HEK293 (cell line): ENCODE data around the gene ZNF26.
A peak's percentile ranks its signal among the peaks of the same experiment; 100 is the strongest.

Experiments
- CTCF ChIA-PET: fragments of 350-600 bp; formaldehyde crosslinking; extraction: SDS; loops from one replicate; lab custom pipeline; 2021; ENCODE audit warnings: antibody characterized with exemption; lab: Yijun Ruan, JAX
- POLR2A ChIA-PET: fragments of 300-600 bp; formaldehyde crosslinking; extraction: SDS; loops from one replicate; lab custom pipeline; 2020; ENCODE audit warnings: antibody characterized with exemption, inconsistent platforms; lab: Yijun Ruan, JAX
- H3K27ac ChIP-seq: fragments of 200-500 bp; sonication (Bioruptor generic); 2 replicates; pipeline ENCODE4 v1.5.1; 2014; ENCODE audit warnings: low read depth, low read length, control low read depth, inconsistent platforms; ENCODE audit errors: extremely low read depth
- H3K36me3 ChIP-seq, 2 experiments: fragments of 200-500 bp in 1 of 2; sonication (Bioruptor generic) in 1 of 2; 1 replicate in 1 of 2; 2 replicates in 1 of 2; pipeline ENCODE4 v1.5.1; 2014 to 2017; ENCODE audit warnings: inconsistent platforms in 2 of 2, low read length in 2 of 2; ENCODE audit not compliant: control insufficient read depth in 2 of 2, insufficient read depth in 1 of 2
- H3K4me1 ChIP-seq: fragments of 200-500 bp; sonication (Bioruptor generic); 2 replicates; pipeline ENCODE4 v1.5.1; 2014; ENCODE audit warnings: mild to moderate bottlenecking, low read length, inconsistent platforms; ENCODE audit not compliant: control insufficient read depth, insufficient read depth
- H3K4me3 ChIP-seq: 2 replicates; pipeline ENCODE4 v1.5.1; 2011; ENCODE audit warnings: low read depth, mild to moderate bottlenecking, control low read depth, low read length, moderate library complexity
- H3K9me3 ChIP-seq: fragments of 200-500 bp; sonication (Bioruptor generic); 2 replicates; pipeline ENCODE4 v1.5.1; 2014; ENCODE audit warnings: low read depth, low read length, inconsistent platforms; ENCODE audit not compliant: control insufficient read depth, insufficient read depth
- SCRT1 ChIP-seq: fragments of 450-650 bp; formaldehyde crosslinking; IDR thresholded peaks from 2 replicates; pipeline ENCODE4 v1.5.1; 2016; ENCODE audit warnings: missing biosample characterization, missing genetic modification characterization, borderline replicate concordance
- ZFP69B ChIP-seq: fragments of 450-650 bp; formaldehyde crosslinking; IDR thresholded peaks from 2 replicates; pipeline ENCODE4 v1.5.1; 2016; ENCODE audit warnings: missing biosample characterization, missing genetic modification characterization
- ZNF121 ChIP-seq: fragments of 450-650 bp; formaldehyde crosslinking; IDR thresholded peaks from 2 replicates; pipeline ENCODE4 v1.5.1; 2016; ENCODE audit warnings: missing biosample characterization, missing genetic modification characterization
- ZNF335 ChIP-seq: fragments of 450-650 bp; formaldehyde crosslinking; conservative IDR thresholded peaks from 2 replicates; pipeline ENCODE4 v1.5.1; 2016; ENCODE audit warnings: missing biosample characterization, missing genetic modification characterization
- ZNF362 ChIP-seq: fragments of 450-650 bp; formaldehyde crosslinking; IDR thresholded peaks from 2 replicates; pipeline ENCODE4 v1.5.1; 2016; ENCODE audit warnings: missing biosample characterization, missing genetic modification characterization
- ZNF394 ChIP-seq: fragments of 450-650 bp; formaldehyde crosslinking; IDR thresholded peaks from 2 replicates; pipeline ENCODE4 v1.5.1; 2016; ENCODE audit warnings: missing biosample characterization, missing genetic modification characterization, mild to moderate bottlenecking, moderate library complexity, borderline replicate concordance
- ZNF426 ChIP-seq: fragments of 450-650 bp; formaldehyde crosslinking; IDR thresholded peaks from 2 replicates; pipeline ENCODE4 v1.5.1; 2017; ENCODE audit warnings: missing biosample characterization, missing genetic modification characterization, mild to moderate bottlenecking, inconsistent platforms, moderate library complexity
- ZNF555 ChIP-seq: fragments of 450-650 bp; formaldehyde crosslinking; conservative IDR thresholded peaks from 2 replicates; pipeline ENCODE4 v1.5.1; 2017; ENCODE audit warnings: missing biosample characterization, mild to moderate bottlenecking, missing genetic modification characterization, inconsistent platforms
- ZNF664 ChIP-seq: fragments of 450-650 bp; formaldehyde crosslinking; IDR thresholded peaks from 2 replicates; pipeline ENCODE4 v1.5.1; 2016; ENCODE audit warnings: missing biosample characterization, missing genetic modification characterization
- TF ChIP-seq, protein P1 (sequence below): sonication (generic); formaldehyde crosslinking; IDR thresholded peaks from 2 replicates; pipeline ENCODE4 v1.8.1; 2022; ENCODE audit warnings: mild to moderate bottlenecking, moderate library complexity, missing genetic modification reagents
- TF ChIP-seq, protein P2 (sequence below): fragments of 450-650 bp; IDR thresholded peaks from 2 replicates; pipeline ENCODE4 v1.5.1; 2018; ENCODE audit warnings: missing biosample characterization, mild to moderate bottlenecking, missing genetic modification characterization
- TF ChIP-seq, protein P3 (sequence below): fragments of 450-650 bp; formaldehyde crosslinking; IDR thresholded peaks from 2 replicates; pipeline ENCODE4 v1.5.1; 2016; ENCODE audit warnings: missing biosample characterization, missing genetic modification characterization

The ZNF26 gene

GRCh38 chr12:133037207-133038005 lies 51.2 kb downstream of the ZNF26 start, which contains the start of gene ZNF84 (continued):
- no peak for TF ChIP-seq ZNF362 (tag by site-specific recombination)
- TF ChIP-seq ZNF664 (tag by site-specific recombination), result no peak
- TF ChIP-seq SCRT1 (tag by site-specific recombination), result no peak
- TF ChIP-seq, protein P1, sequence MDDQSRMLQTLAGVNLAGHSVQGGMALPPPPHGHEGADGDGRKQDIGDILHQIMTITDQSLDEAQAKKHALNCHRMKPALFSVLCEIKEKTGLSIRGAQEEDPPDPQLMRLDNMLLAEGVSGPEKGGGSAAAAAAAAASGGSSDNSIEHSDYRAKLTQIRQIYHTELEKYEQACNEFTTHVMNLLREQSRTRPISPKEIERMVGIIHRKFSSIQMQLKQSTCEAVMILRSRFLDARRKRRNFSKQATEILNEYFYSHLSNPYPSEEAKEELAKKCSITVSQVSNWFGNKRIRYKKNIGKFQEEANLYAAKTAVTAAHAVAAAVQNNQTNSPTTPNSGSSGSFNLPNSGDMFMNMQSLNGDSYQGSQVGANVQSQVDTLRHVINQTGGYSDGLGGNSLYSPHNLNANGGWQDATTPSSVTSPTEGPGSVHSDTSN (CRISPR knock-in tag), result no peak
- TF ChIP-seq, protein P2, sequence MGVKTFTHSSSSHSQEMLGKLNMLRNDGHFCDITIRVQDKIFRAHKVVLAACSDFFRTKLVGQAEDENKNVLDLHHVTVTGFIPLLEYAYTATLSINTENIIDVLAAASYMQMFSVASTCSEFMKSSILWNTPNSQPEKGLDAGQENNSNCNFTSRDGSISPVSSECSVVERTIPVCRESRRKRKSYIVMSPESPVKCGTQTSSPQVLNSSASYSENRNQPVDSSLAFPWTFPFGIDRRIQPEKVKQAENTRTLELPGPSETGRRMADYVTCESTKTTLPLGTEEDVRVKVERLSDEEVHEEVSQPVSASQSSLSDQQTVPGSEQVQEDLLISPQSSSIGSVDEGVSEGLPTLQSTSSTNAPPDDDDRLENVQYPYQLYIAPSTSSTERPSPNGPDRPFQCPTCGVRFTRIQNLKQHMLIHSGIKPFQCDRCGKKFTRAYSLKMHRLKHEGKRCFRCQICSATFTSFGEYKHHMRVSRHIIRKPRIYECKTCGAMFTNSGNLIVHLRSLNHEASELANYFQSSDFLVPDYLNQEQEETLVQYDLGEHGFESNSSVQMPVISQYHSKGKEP (tag by site-specific recombination), result no peak

DNA sequence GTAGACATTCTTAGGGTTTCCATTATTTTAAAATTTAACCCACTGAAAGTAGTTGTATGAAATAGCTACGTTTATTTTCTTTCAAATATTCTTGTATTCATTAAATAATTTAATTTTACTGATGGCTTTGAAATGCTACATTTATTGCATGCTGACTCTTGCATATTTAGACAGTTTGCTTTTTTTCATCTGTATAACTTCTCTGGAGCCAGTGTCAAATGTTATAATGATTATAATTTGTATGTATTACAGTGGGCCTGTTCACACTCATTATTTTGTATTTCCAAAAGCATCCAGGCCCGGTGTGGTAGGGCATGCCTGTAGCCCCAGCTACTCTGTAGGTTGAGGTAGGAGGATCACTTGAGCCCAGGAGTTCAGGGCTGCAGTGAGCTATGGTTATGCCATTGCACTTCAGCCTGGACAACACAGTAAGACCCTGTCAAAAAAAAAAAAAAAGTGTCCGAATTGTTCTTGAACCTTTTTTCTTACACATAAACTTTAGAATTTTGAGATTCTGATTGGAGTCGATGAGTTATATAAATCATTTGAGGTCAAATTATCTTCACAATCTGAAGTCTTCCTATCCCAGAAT lies 52.0 kb downstream of the ZNF26 start:
- peaks cover 10 to 39% of the 10 kb centered on the region in 2 experiments for H3K36me3 ChIP-seq
- H3K4me3 ChIP-seq, result peak overlapping the region; percentile 75
- H3K27ac ChIP-seq, result peak overlapping the region; percentile 96
- ChIA-PET POLR2A (interaction anchor here (0.7 to 1.5 kb wide), 3 partner anchors 45 to 52 kb away, joined by 3 to 6 read pairs (median 3); partner anchors contain the start of gene ZNF26), CTCF (no interaction called here)
- TF ChIP-seq ZNF394 (0 out of 2 replicates have a peak, but pooled peaks have one; percentile 18), ZNF121 (tag by site-specific recombination) (peak; percentile 85), ZNF426 (no peak), ZNF335 (tag by site-specific recombination) (0 out of 2 replicates have a peak, but pooled peaks have one; percentile 7), ZNF555 (tag by site-specific recombination) (no peak)
- TF ChIP-seq, protein P3, sequence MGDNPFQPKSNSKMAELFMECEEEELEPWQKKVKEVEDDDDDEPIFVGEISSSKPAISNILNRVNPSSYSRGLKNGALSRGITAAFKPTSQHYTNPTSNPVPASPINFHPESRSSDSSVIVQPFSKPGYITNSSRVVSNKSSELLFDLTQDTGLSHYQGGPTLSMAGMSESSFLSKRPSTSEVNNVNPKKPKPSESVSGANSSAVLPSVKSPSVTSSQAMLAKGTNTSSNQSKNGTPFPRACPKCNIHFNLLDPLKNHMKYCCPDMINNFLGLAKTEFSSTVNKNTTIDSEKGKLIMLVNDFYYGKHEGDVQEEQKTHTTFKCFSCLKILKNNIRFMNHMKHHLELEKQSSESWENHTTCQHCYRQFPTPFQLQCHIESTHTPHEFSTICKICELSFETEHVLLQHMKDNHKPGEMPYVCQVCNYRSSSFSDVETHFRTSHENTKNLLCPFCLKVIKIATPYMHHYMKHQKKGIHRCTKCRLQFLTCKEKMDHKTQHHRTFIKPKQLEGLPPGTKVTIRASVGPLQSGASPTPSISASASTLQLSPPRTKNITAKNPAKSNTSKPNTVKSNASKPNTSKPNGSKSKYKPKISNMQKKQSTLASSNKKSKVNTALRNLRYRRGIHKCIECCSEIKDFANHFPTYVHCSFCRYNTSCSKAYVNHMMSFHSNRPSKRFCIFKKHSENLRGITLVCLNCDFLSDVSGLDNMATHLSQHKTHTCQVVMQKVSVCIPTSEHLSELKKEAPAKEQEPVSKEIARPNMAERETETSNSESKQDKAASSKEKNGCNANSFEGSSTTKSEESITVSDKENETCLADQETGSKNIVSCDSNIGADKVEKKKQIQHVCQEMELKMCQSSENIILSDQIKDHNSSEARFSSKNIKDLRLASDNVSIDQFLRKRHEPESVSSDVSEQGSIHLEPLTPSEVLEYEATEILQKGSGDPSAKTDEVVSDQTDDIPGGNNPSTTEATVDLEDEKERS (tag by site-specific recombination), result 0 out of 2 replicates have a peak, but pooled peaks have one; percentile 13
- H3K4me1 ChIP-seq, result no peaks in the 10 kb centered on the region
- no peaks in the 10 kb centered on the region; the same call in none of the 2 replicates for H3K9me3 ChIP-seq

DNA sequence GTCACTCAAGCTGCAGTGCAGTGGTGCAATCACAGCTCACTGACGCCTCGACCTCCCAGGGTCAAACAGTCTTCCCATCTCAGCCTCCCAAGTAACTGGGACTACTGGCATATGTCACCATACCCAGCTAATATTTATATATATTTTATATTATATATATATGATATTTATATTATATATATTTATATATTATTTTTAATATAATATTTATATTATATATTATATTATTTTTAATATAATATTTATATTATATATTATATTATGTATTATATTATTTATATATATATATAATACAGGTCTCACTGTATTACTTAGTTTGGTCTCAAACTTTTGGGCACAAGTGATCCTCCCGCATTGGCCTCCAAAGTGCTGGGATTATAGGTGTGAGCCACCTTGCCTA lies 60.5 kb downstream of the ZNF26 start:
- no peak overlapping the region for H3K4me3 ChIP-seq
- H3K36me3 ChIP-seq, result peaks cover 59 to 98% of the 10 kb centered on the region in 2 experiments
- TF ChIP-seq ZFP69B (tag by site-specific recombination), result no peak
- H3K4me1 ChIP-seq, result no peaks in the 10 kb centered on the region
- CTCF ChIA-PET, result no interaction called here
- H3K27ac ChIP-seq, result no peak overlapping the region
- peaks cover 9% of the 10 kb centered on the region for H3K9me3 ChIP-seq
- POLR2A ChIA-PET, result no interaction called here
